ENCODE measurements around the gene LINGO3. TPM values are rescaled to one million over a fixed set of nuclear protein-coding genes. Genes with fewer than 3 reads are reported as not detected.

The LINGO3 gene
- total and polyA plus RNA-seq, 10 of the 15 experiments (the other 5 are each of a cell fraction or from before 2014, with no cell fraction given) = 0.09 to 2.0 (median 0.40) TPM; not detected in 5

DNA sequence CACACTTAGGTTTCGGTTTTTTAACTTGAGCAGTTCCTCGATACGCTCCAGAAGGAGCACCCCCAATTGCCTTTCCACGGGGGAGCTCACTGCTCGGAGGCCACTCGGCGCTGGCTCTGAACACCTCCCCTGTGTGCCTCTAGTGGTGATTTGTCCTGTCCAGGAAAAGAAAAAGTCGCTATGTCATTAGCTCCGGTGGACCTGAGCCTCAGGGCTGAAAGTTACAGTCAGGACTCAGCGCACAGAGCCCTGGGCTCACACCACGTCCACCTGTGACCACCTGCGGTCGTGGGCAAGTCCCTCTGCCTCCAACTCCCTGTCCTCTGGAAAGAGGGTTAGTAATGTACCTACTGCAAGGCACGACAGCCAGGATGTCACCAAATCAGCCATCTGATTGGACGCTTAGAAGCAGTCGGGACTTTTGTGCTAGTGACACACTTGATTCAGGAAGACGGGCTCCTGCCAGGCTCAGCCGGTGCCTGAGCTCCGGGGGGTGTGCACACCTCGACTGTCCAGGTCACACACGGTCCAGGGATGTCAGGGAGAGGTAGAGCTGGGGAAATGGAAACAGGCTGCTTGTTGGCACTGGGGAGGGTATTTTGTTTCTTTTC is 48.2 kb upstream of the LINGO3 start:
- BruUV-seq (replicated peaks) = no TSS peak
- TF ChIP-seq, protein P1, sequence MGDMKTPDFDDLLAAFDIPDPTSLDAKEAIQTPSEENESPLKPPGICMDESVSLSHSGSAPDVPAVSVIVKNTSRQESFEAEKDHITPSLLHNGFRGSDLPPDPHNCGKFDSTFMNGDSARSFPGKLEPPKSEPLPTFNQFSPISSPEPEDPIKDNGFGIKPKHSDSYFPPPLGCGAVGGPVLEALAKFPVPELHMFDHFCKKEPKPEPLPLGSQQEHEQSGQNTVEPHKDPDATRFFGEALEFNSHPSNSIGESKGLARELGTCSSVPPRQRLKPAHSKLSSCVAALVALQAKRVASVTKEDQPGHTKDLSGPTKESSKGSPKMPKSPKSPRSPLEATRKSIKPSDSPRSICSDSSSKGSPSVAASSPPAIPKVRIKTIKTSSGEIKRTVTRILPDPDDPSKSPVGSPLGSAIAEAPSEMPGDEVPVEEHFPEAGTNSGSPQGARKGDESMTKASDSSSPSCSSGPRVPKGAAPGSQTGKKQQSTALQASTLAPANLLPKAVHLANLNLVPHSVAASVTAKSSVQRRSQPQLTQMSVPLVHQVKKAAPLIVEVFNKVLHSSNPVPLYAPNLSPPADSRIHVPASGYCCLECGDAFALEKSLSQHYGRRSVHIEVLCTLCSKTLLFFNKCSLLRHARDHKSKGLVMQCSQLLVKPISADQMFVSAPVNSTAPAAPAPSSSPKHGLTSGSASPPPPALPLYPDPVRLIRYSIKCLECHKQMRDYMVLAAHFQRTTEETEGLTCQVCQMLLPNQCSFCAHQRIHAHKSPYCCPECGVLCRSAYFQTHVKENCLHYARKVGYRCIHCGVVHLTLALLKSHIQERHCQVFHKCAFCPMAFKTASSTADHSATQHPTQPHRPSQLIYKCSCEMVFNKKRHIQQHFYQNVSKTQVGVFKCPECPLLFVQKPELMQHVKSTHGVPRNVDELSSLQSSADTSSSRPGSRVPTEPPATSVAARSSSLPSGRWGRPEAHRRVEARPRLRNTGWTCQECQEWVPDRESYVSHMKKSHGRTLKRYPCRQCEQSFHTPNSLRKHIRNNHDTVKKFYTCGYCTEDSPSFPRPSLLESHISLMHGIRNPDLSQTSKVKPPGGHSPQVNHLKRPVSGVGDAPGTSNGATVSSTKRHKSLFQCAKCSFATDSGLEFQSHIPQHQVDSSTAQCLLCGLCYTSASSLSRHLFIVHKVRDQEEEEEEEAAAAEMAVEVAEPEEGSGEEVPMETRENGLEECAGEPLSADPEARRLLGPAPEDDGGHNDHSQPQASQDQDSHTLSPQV (IDR thresholded peaks at IDR 0.05) = no peak
- RAD21 ChIA-PET (ENCODE audit: unreplicated experiment) = no interaction called here

More for the DNA sequence above, 48.2 kb upstream of the LINGO3 start:
- ChIA-PET POLR2A (no interaction called here), SMC1A (ENCODE audit: uncharacterized antibody, unreplicated experiment) (no interaction called here), CTCF (no interaction called here)
- Histone ChIP-seq H3K4me1 (ENCODE audit: control insufficient read depth, insufficient read depth, low read length) (no peaks in the 10 kb centered on the region), H3K4me2 (ENCODE audit: control insufficient read depth, insufficient read depth) (no peak overlapping the region), H3K79me2 (ENCODE audit: control insufficient read depth, insufficient read depth, low read length) (no peaks in the 10 kb centered on the region), H2AFZ (ENCODE audit: control insufficient read depth, low read depth, low read length) (no peak overlapping the region), H3K27me3 (replicated peaks in 1 of 2; ENCODE audit: control insufficient read depth in 2 of 2, insufficient read depth in 2 of 2, low read length in 1 of 2) (no peaks in the 10 kb centered on the region), H3K9ac (ENCODE audit: control insufficient read depth, insufficient read depth, low read length) (no peak overlapping the region), H3K27ac (ENCODE audit: control insufficient read depth, insufficient read depth) (no peak overlapping the region), H3K9me3 (replicated peaks; ENCODE audit: control insufficient read depth, insufficient read depth, low read length) (no peaks in the 10 kb centered on the region; the same call in 2 of the 3 replicates), H3K36me3 (ENCODE audit: control insufficient read depth in 2 of 2, insufficient read depth in 2 of 2, low read length in 1 of 2) (no peaks in the 10 kb centered on the region), H3K4me3 (no peak overlapping the region), H4K20me1 (ENCODE audit: control insufficient read depth, insufficient read depth) (no peaks in the 10 kb centered on the region)
- DNase-seq (ENCODE audit: low read depth, low spot score) (no peak), FAIRE-seq (no peak), ATAC-seq (no peak)
- in situ Hi-C loops (cut with MboI) (no loop called here), intact Hi-C loops (cut with micrococcal nuclease; ENCODE audit: unreplicated experiment) (no loop called here)
- WGBS (ENCODE audit: insufficient coverage, insufficient replicate concordance, low lambda C conversion rate, missing lambda C conversion rate) = 85% methylated on average over 21 of the region's 21 CpGs

Data from GM12878 (cell line).